ENCODE results near the gene HHAT. TPM values are rescaled to one million over a fixed set of nuclear protein-coding genes. Genes with fewer than 3 reads are reported as not detected.

HHAT gene
- polyA plus RNA-seq, 3 donors, result 1.1 to 1.6 (median 1.5) TPM

DNA sequence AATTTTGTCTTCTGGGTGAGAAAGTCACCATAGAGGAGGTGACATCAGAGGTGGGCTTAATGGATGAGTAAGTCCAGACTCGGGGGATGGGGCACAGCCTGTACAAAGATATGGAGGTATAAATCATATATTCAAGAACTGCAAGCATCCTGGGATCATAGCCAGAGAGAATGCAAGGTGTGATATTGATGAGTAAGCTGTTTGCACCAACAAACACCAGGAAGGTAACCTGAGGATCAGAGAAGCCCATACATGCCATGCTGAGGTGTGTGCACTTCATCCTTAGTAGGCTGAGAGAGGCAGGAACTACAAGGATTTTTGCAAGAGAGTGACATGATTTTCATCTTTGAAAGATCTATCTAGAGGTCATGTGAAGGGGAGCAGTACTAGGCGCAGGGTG is 306.4 kb downstream of the HHAT start:
- H3K4me1 ChIP-seq (ENCODE audit: control insufficient read depth in 1 of 2, insufficient read depth in 2 of 2, low read length in 2 of 2), result no peaks in the 10 kb centered on the region
- H3K9ac ChIP-seq (ENCODE audit: insufficient read depth, low read length, poor library complexity, severe bottlenecking), result no peak overlapping the region
- no peaks in the 10 kb centered on the region for H3K9me3 ChIP-seq (replicated peaks in 1 of 2; ENCODE audit: control insufficient read depth in 1 of 2, insufficient read depth in 1 of 2, low read length in 2 of 2)
- 100% methylated on average over 1 of the region's 2 CpGs for WGBS (ENCODE audit: insufficient coverage)
- H3K36me3 ChIP-seq (replicated peaks in 1 of 2; ENCODE audit: control insufficient read depth in 1 of 2, insufficient read depth in 2 of 2, low read length in 2 of 2), result no peaks in the 10 kb centered on the region
- H3K27ac ChIP-seq (ENCODE audit: low read depth in 1 of 2, low read length in 2 of 2), result no peak overlapping the region
- H3K79me2 ChIP-seq (ENCODE audit: insufficient read depth, low read length), result no peaks in the 10 kb centered on the region
- H3K27me3 ChIP-seq (ENCODE audit: control insufficient read depth in 2 of 2, insufficient read depth in 2 of 2, low read length in 2 of 2), result no peaks in the 10 kb centered on the region
- DNase-seq, result no peak
- H2AFZ ChIP-seq (ENCODE audit: insufficient read depth, low read depth, low read length, poor library complexity, severe bottlenecking), result no peak overlapping the region
- no peak overlapping the region for H3K4me2 ChIP-seq (replicated peaks; ENCODE audit: extremely low read depth, low read length, poor library complexity, severe bottlenecking)
- Mint-ChIP-seq H3K36me3 (no peaks in the 10 kb centered on the region), H3K27ac (no peak overlapping the region), H3K4me1 (no peaks in the 10 kb centered on the region), H3K4me3 (no peak overlapping the region), H3K27me3 (ENCODE audit: low read depth in 3 of 3) (peaks cover 0 to 2% (median 2%) of the 10 kb centered on the region in 3 donors), H3K9me3 (peaks cover 0 to 5% (median 2%) of the 10 kb centered on the region in 7 donors)
- H4K20me1 ChIP-seq (ENCODE audit: insufficient read depth, low read length), result no peaks in the 10 kb centered on the region
- no peak overlapping the region for H3K4me3 ChIP-seq (replicated peaks in 1 of 3; ENCODE audit: low read depth in 2 of 3, low read length in 3 of 3)
- intact Hi-C loops (cut with micrococcal nuclease), result no loop called here
- TF ChIP-seq, protein P1, sequence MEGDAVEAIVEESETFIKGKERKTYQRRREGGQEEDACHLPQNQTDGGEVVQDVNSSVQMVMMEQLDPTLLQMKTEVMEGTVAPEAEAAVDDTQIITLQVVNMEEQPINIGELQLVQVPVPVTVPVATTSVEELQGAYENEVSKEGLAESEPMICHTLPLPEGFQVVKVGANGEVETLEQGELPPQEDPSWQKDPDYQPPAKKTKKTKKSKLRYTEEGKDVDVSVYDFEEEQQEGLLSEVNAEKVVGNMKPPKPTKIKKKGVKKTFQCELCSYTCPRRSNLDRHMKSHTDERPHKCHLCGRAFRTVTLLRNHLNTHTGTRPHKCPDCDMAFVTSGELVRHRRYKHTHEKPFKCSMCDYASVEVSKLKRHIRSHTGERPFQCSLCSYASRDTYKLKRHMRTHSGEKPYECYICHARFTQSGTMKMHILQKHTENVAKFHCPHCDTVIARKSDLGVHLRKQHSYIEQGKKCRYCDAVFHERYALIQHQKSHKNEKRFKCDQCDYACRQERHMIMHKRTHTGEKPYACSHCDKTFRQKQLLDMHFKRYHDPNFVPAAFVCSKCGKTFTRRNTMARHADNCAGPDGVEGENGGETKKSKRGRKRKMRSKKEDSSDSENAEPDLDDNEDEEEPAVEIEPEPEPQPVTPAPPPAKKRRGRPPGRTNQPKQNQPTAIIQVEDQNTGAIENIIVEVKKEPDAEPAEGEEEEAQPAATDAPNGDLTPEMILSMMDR (IDR thresholded peaks at IDR 0.05), result no peak

DNA sequence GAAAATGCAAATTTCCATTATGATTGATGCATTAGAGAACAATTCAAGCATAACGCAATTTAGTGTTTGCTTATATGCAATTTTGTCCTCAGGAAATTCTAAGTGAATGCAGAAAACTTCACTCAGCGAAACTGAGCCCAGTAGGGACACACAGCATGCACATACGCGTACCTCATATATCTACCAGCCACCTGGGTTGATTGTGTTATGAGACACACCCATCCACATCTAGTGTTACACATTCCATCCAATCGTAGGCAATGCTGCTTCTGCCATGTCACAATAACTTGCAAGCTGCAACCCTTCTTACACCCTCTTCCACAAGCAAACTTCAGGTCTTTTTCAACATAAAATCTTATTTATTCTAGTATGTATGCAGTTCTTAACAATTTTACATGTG is 312.9 kb downstream of the HHAT start:
- H3K27ac ChIP-seq (ENCODE audit: low read depth in 1 of 2, low read length in 2 of 2), result no peak overlapping the region
- H3K27me3 Mint-ChIP-seq (ENCODE audit: low read depth in 3 of 3), result peaks cover 0 to 2% (median 0%) of the 10 kb centered on the region in 3 donors
- no peak overlapping the region for H3K4me3 Mint-ChIP-seq

More for the DNA sequence above, 312.9 kb downstream of the HHAT start:
- H2AFZ ChIP-seq (ENCODE audit: insufficient read depth, low read depth, low read length, poor library complexity, severe bottlenecking), result no peak overlapping the region
- H4K20me1 ChIP-seq (ENCODE audit: insufficient read depth, low read length), result no peaks in the 10 kb centered on the region
- Mint-ChIP-seq H3K4me1 (no peaks in the 10 kb centered on the region), H3K9me3 (no peaks in the 10 kb centered on the region), H3K27ac (no peak overlapping the region), H3K36me3 (no peaks in the 10 kb centered on the region)
- no peak overlapping the region for H3K4me3 ChIP-seq (replicated peaks in 1 of 3; ENCODE audit: low read depth in 2 of 3, low read length in 3 of 3)
- H3K79me2 ChIP-seq (ENCODE audit: insufficient read depth, low read length), result no peaks in the 10 kb centered on the region
- intact Hi-C loops (cut with micrococcal nuclease), result no loop called here
- TF ChIP-seq, protein P1 (IDR thresholded peaks at IDR 0.05), result no peak
- DNase-seq, result no peak
- H3K9ac ChIP-seq (ENCODE audit: insufficient read depth, low read length, poor library complexity, severe bottlenecking), result no peak overlapping the region
- no peaks in the 10 kb centered on the region for H3K27me3 ChIP-seq (ENCODE audit: control insufficient read depth in 2 of 2, insufficient read depth in 2 of 2, low read length in 2 of 2)
- WGBS (ENCODE audit: insufficient coverage), result 100% methylated on average over 3 of the region's 5 CpGs
- H3K9me3 ChIP-seq (replicated peaks in 1 of 2; ENCODE audit: control insufficient read depth in 1 of 2, insufficient read depth in 1 of 2, low read length in 2 of 2), result no peaks in the 10 kb centered on the region
- H3K4me2 ChIP-seq (replicated peaks; ENCODE audit: extremely low read depth, low read length, poor library complexity, severe bottlenecking), result no peak overlapping the region
- no peaks in the 10 kb centered on the region for H3K36me3 ChIP-seq (replicated peaks in 1 of 2; ENCODE audit: control insufficient read depth in 1 of 2, insufficient read depth in 2 of 2, low read length in 2 of 2)
- H3K4me1 ChIP-seq (ENCODE audit: control insufficient read depth in 1 of 2, insufficient read depth in 2 of 2, low read length in 2 of 2), result no peaks in the 10 kb centered on the region
